ENCODE measurements around the gene KCNK3. TPM values are rescaled to one million over a fixed set of nuclear protein-coding genes. Genes with fewer than 3 reads are reported as not detected.

The KCNK3 gene
- total RNA-seq, 4 donors from 2014 or later: 0.37 to 1.5 (median 0.82) TPM

DNA sequence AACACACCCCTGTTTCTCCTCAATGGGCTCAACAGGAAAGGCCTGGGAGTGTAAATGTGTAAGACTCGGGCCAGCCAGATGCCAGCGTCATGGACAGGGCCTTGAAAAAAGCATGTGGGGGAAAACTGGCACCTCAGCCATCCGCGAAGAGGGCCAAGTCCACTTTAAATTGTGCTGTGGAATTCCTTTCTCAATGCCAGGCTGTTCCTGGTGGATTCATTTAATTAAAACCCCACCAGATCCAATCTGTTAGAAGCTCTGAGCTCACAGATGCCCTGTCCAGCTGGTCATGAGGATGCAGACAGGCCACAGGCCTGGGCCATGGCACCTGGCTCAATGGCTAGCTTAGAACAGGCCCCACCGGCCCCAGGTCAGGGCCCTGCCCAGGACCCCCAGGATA, 24.8 kb downstream of the KCNK3 start:
- peak overlapping the region in 1 of 4 donors; percentile 11 for H3K27ac ChIP-seq
- intact Hi-C loops (cut with DNase I; ENCODE audit: low total_unique reads): no loop called here
- no peaks in the 10 kb centered on the region for H3K9me3 ChIP-seq
- H3K36me3 ChIP-seq: no peaks in the 10 kb centered on the region
- no peak for TF ChIP-seq EP300 (IDR thresholded peaks at IDR 0.05; ENCODE audit: low read depth)
- no peak for TF ChIP-seq POLR2AphosphoS5 (IDR thresholded peaks at IDR 0.05)
- TF ChIP-seq, protein P1, sequence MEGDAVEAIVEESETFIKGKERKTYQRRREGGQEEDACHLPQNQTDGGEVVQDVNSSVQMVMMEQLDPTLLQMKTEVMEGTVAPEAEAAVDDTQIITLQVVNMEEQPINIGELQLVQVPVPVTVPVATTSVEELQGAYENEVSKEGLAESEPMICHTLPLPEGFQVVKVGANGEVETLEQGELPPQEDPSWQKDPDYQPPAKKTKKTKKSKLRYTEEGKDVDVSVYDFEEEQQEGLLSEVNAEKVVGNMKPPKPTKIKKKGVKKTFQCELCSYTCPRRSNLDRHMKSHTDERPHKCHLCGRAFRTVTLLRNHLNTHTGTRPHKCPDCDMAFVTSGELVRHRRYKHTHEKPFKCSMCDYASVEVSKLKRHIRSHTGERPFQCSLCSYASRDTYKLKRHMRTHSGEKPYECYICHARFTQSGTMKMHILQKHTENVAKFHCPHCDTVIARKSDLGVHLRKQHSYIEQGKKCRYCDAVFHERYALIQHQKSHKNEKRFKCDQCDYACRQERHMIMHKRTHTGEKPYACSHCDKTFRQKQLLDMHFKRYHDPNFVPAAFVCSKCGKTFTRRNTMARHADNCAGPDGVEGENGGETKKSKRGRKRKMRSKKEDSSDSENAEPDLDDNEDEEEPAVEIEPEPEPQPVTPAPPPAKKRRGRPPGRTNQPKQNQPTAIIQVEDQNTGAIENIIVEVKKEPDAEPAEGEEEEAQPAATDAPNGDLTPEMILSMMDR (IDR thresholded peaks at IDR 0.05): no peak
- TF ChIP-seq POLR2A (IDR thresholded peaks at IDR 0.05): no peak
- in situ Hi-C loops (cut with MboI; ENCODE audit: low pct_ligation_motif_present in 1 of 4, low pct_unique_long_range_greater_than_20kb in 1 of 4, low sequenced_read_pairs in 3 of 4): no loop called here
- peaks cover 29 to 34% (median 32%) of the 10 kb centered on the region in 4 donors for H3K4me1 ChIP-seq
- WGBS, 2 donors (ENCODE audit: low coverage in 1 of 2): 67% methylated on average over 5 of the region's 5 CpGs; no CpG with 5 or more reads in 1 of the 2 donors
- no peak for DNase-seq
- no peaks in the 10 kb centered on the region for H3K27me3 ChIP-seq
- H3K4me3 ChIP-seq: no peak overlapping the region

DNA sequence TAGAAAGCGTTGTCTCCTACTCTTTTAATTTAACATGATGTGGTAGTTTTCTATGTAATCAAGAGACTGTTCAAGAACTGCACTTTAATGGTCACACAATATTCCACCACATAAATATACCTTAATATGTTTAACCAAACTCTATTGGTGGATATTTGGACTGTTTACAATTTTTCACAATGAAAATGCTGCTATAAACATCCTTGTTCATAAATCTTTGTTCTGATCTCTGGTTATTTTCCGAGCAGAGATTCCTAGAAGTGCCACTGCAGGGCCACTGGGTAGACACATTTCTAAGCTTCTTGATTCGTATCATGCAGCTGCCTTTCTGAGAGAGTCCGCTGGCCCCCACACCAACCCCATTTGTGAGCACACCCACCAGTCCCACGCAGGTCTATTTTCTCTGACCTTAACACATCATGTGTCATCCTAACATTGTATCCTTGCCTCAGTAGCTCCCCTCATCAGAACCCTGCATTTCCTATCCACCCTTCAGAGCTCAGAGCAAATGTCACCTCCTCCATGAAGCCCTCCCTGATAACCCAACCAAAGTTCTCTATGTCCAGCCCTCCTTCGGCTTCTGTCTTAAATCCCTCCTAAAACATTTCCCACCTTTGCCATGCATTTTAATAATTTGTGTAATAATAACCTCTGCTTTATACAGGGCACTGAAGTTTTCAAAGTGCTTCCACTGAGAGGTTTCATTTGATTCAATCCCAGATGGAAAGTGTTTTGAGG, 26.6 kb downstream of the KCNK3 start:
- DNase-seq: no peak
- Histone ChIP-seq H3K36me3 (no peaks in the 10 kb centered on the region), H3K4me1 (peaks cover 36 to 40% (median 39%) of the 10 kb centered on the region in 4 donors), H3K4me3 (no peak overlapping the region), H3K27me3 (no peaks in the 10 kb centered on the region), H3K9me3 (no peaks in the 10 kb centered on the region), H3K27ac (peak overlapping the region in 3 of 4 donors; percentile 71 to 83 (median 78))
- 55 to 77% methylated on average over 5 to 6 of the region's 6 CpGs for WGBS, 2 donors (ENCODE audit: low coverage in 1 of 2)
- in situ Hi-C loops (cut with MboI; ENCODE audit: low pct_ligation_motif_present in 1 of 4, low pct_unique_long_range_greater_than_20kb in 1 of 4, low sequenced_read_pairs in 3 of 4) (no loop called here), intact Hi-C loops (cut with DNase I; ENCODE audit: low total_unique reads) (no loop called here)
- TF ChIP-seq POLR2A (IDR thresholded peaks at IDR 0.05) (no peak), POLR2AphosphoS5 (IDR thresholded peaks at IDR 0.05) (peak; percentile 15 to 62 (median 44))

DNA sequence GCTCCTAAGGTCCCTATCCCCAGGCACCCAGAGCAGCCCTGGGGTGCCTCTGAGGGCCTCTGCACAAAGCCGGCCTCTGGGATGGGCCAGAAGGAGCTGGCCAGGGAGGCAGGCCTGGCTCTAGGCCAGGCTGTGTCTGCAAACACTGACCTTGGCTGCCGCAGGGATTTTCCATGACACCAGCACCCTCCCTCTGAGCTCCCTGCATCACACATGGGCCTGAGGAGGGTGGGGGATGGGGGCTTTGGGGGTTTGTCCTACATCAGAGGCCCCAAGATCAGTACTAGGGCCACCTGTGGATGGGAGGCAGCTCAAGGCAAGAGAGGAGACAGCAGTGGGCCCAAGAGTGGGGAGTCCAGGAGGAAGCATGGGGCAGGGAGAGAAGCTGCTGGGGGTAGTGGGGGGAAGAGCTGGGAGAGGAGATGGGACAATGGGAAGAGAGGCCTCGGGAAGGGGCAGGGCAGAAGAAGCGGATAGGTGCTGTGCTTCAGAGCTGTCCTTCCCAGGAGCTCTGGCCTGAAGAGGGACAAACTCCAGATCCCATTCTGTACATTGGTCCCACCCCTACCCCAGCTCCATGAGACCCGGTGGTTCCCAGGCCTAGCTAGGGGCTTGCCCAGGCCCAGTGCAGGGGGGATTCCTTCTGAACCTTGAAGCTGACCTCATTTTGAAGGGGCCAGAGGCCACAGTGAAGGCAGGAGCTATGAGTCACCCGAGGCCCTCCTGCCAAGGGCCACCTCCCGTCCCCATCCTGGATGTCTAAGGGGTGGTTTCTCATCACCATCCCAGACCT, 28.0 kb downstream of the KCNK3 start:
- peak; percentile 74 for DNase-seq
- intact Hi-C loops (cut with DNase I; ENCODE audit: low total_unique reads) (no loop called here), in situ Hi-C loops (cut with MboI; ENCODE audit: low pct_ligation_motif_present in 1 of 4, low pct_unique_long_range_greater_than_20kb in 1 of 4, low sequenced_read_pairs in 3 of 4) (no loop called here)
- Histone ChIP-seq H3K27me3 (no peaks in the 10 kb centered on the region), H3K4me3 (no peak overlapping the region), H3K27ac (peak overlapping the region; percentile 71 to 83 (median 76)), H3K9me3 (no peaks in the 10 kb centered on the region), H3K36me3 (no peaks in the 10 kb centered on the region), H3K4me1 (peaks cover 41 to 48% (median 45%) of the 10 kb centered on the region in 4 donors)
- TF ChIP-seq EP300 (IDR thresholded peaks at IDR 0.05; ENCODE audit: low read depth) (peak; percentile 44), POLR2AphosphoS5 (IDR thresholded peaks at IDR 0.05) (peak; percentile 72 to 77 (median 74))
- TF ChIP-seq, protein P1 (IDR thresholded peaks at IDR 0.05): no peak
- 39 to 51% methylated on average over 3 to 7 of the region's 7 CpGs for WGBS, 2 donors (ENCODE audit: low coverage in 1 of 2)

DNA sequence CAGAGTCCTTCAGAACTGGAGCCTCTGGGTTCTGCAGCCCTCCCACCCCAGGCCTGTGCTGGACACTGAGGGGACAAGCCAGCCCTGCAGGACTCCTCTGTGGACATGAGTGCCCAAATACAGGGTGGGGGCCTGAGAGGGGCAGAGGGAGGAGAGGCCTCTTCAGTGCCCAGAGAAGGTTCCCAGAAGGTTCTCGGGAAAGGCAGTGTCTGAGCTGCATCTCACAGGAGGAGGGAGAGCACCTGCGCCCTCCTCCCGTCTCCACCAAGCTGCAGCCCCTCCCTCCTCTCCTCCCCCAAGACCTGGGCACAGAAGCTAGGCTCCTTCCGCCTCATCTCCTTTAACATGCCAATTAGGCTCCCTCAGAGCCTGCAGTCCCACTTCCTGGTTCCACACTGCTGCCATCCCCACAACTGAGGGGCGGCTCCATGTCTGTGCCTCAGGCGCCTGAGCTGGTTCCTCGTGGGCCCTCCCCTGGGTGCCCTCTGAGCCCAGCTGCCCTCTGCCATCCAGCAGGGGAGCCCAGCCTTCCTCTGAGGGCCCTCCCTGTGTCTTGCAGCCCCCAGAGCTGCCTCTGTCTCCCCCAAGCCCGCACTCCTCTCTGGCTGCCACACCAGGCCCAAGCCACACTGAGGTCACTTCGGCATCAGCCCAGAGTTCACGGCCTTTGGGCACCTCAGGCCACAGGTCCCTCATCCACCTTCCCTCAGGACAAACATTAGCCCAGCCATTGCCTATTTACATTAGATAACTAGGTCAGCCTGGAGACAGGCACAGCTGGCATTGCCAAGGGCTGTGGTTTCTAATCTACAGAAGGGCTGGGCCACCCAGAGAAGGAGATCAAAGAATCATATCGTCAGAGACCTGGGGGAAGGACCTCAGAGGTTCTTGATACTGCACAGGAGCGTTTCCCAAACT, 28.9 kb downstream of the KCNK3 start:
- H3K27me3 ChIP-seq: no peaks in the 10 kb centered on the region
- WGBS, 2 donors (ENCODE audit: low coverage in 1 of 2): 60% methylated on average over 1 to 12 of the region's 12 CpGs
- no peaks in the 10 kb centered on the region for H3K9me3 ChIP-seq
- H3K4me1 ChIP-seq: peaks cover 41 to 48% (median 45%) of the 10 kb centered on the region in 4 donors
- peak; percentile 37 for DNase-seq
- in situ Hi-C loops (cut with MboI; ENCODE audit: low pct_ligation_motif_present in 1 of 4, low pct_unique_long_range_greater_than_20kb in 1 of 4, low sequenced_read_pairs in 3 of 4): no loop called here
- H3K27ac ChIP-seq: peak overlapping the region; percentile 71 to 83 (median 76)
- H3K36me3 ChIP-seq: no peaks in the 10 kb centered on the region
- TF ChIP-seq EP300 (IDR thresholded peaks at IDR 0.05; ENCODE audit: low read depth) (no peak), POLR2AphosphoS5 (IDR thresholded peaks at IDR 0.05) (no peak), POLR2A (IDR thresholded peaks at IDR 0.05) (no peak)
- TF ChIP-seq, protein P1 (IDR thresholded peaks at IDR 0.05): no peak
- intact Hi-C loops (cut with DNase I; ENCODE audit: low total_unique reads): no loop called here
- H3K4me3 ChIP-seq: no peak overlapping the region
